Effector memory CD4-positive, alpha-beta T cell (primary cell): Measurements from ENCODE around the gene C2CD5.

ENCODE experiments used
- DNase-seq, 3 donors: peaks; one replicate each; pipeline ENCODE4 v3.0.0-alpha.2; 2020
- H3K27ac ChIP-seq: 2 replicates; pipeline ENCODE4 v1.7.0; 2013; ENCODE audit warnings: mild to moderate bottlenecking, low read length, moderate library complexity; ENCODE audit not compliant: insufficient read depth, poor library complexity, severe bottlenecking
- H3K27me3 ChIP-seq: replicated peaks from 2 replicates; pipeline ENCODE4 v1.7.0; 2013; ENCODE audit warnings: mild to moderate bottlenecking, low read length; ENCODE audit not compliant: insufficient read depth, control insufficient read depth, poor library complexity, severe bottlenecking
- H3K36me3 ChIP-seq: 2 replicates; pipeline ENCODE4 v1.7.0; 2013; ENCODE audit warnings: mild to moderate bottlenecking, low read length, moderate library complexity; ENCODE audit not compliant: control insufficient read depth, insufficient read depth
- H3K4me1 ChIP-seq: 2 replicates; pipeline ENCODE4 v1.7.0; 2013; ENCODE audit warnings: low read length, mild to moderate bottlenecking; ENCODE audit not compliant: control insufficient read depth, insufficient read depth, poor library complexity, severe bottlenecking
- H3K4me3 ChIP-seq: 2 replicates; pipeline ENCODE4 v1.7.0; 2013; ENCODE audit warnings: low read length, low read depth, mild to moderate bottlenecking; ENCODE audit not compliant: insufficient read depth, poor library complexity, severe bottlenecking
- H3K9me3 ChIP-seq: 2 replicates; pipeline ENCODE4 v1.7.0; 2013; ENCODE audit warnings: mild to moderate bottlenecking, low read length, moderate library complexity; ENCODE audit not compliant: control insufficient read depth

C2CD5 gene

DNA sequence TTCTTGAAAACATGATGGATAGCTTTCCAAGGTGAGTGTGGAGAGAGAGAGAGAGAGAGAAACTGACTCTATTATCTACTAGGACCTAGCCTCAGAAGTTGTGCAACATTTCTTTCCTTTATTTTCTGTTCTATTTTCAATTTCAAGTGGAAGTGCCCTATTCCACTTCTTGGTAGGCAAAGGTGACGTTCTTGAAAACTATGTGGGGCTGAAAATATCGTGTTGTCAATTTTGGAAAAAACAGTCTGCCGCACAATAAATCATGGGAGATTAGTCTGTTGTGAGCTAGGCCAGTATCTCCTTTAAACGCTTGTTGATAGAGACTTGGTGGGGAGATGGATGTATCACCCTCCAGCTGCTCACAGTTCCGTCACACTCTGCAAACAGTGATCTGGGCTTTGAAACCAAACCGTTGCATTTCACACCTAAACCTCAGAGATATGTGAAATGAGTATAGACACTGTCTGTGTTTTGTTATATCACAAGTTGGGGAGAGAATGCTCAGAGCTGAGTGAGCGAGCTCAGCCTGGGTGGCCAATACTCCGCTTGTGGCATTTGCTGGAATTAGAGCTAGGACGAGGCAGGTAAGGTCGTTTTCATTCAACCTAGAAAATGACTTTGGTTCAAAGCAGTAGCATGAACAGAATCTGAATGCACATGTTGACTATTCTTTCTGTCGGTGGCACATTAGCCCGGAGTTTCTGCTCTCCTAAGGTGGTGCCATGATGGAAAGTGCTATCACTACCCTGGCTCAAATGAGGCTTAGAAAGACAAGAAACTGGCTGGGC, 134.8 kb downstream of the C2CD5 start:
- H3K4me3 ChIP-seq = no peak overlapping the region
- no peaks in the 10 kb centered on the region for H3K9me3 ChIP-seq
- no peaks in the 10 kb centered on the region for H3K27me3 ChIP-seq
- DNase-seq = peak; percentile 13 to 51 (median 16)
- no peaks in the 10 kb centered on the region for H3K4me1 ChIP-seq
- H3K36me3 ChIP-seq = no peaks in the 10 kb centered on the region
- peak overlapping the region; percentile 38 for H3K27ac ChIP-seq

DNA sequence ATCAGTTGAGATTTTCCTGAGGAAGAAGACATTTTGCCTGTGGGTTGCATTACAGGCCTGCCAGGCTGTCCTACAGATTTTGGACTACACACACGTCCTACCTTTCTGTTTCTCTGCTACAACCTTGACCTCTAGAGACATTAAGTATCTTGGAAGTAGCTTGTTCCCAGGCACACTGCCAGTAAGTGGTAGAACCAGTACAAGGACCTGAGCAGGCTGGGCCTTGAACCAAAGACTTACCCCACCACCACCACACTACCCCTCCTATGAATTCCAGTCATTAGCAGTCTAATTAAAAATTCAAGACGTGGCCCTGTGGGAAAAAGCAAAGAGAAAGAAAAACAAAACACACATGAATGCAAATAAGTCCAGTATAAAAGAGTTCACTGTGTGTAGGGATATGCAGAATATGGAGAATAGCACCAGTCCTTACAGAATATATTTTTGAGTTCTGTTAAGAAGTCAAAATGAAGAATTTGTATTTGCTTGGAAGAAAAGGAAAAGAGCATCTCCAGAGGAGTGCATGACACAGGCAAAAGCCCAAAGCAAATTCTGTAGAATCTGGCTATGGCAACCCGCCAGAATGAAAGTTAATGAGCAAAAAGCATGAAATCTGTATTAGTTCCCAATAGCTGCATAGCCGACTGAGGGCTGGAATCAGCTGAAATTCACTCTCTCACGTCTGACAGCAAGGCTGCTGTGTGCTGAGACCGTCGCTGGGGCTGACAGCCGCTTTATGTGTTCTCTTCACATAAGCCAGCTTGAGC, 135.5 kb downstream of the C2CD5 start:
- H3K36me3 ChIP-seq = no peaks in the 10 kb centered on the region
- no peak for DNase-seq
- no peaks in the 10 kb centered on the region for H3K27me3 ChIP-seq
- no peak overlapping the region for H3K4me3 ChIP-seq
- H3K4me1 ChIP-seq = no peaks in the 10 kb centered on the region
- H3K9me3 ChIP-seq = no peaks in the 10 kb centered on the region
- H3K27ac ChIP-seq = peak overlapping the region; percentile 38

GRCh38 chr12:22407397-22407796, 136.9 kb downstream of the C2CD5 start:
- no peak for DNase-seq
- no peaks in the 10 kb centered on the region for H3K27me3 ChIP-seq
- no peak overlapping the region for H3K27ac ChIP-seq
- no peak overlapping the region for H3K4me3 ChIP-seq
- no peaks in the 10 kb centered on the region for H3K36me3 ChIP-seq
- H3K4me1 ChIP-seq = no peaks in the 10 kb centered on the region
- H3K9me3 ChIP-seq = no peaks in the 10 kb centered on the region

GRCh38 chr12:22406627-22407026, 137.7 kb downstream of the C2CD5 start:
- no peaks in the 10 kb centered on the region for H3K27me3 ChIP-seq
- no peak overlapping the region for H3K4me3 ChIP-seq
- no peaks in the 10 kb centered on the region for H3K9me3 ChIP-seq
- no peak overlapping the region for H3K27ac ChIP-seq
- H3K36me3 ChIP-seq = no peaks in the 10 kb centered on the region
- DNase-seq = no peak
- no peaks in the 10 kb centered on the region for H3K4me1 ChIP-seq

GRCh38 chr12:22399464-22400180, 144.7 kb downstream of the C2CD5 start:
- Histone ChIP-seq H3K9me3 (no peaks in the 10 kb centered on the region), H3K27ac (no peak overlapping the region), H3K36me3 (no peaks in the 10 kb centered on the region), H3K4me3 (no peak overlapping the region), H3K27me3 (no peaks in the 10 kb centered on the region), H3K4me1 (peaks cover 25% of the 10 kb centered on the region)
- DNase-seq = no peak
